CD14-positive monocyte (primary cell): ENCODE results near the gene PLS1. TPM values are rescaled to one million over a fixed set of nuclear protein-coding genes. Genes with fewer than 3 reads are reported as not detected.

ENCODE experiments used
- DNase-seq, 3 donors: peaks; one replicate each; pipeline ENCODE4 v3.0.0-alpha.2; 2011 to 2022
- H2AFZ ChIP-seq: 2 replicates; pipeline ENCODE4 v1.6.0; 2012; ENCODE audit warnings: mild to moderate bottlenecking, low read depth, low read length, inconsistent platforms; ENCODE audit not compliant: insufficient read depth, poor library complexity, severe bottlenecking
- H3K27ac ChIP-seq, 2 donors: 1 replicate in 1 of 2; 2 replicates in 1 of 2; pipeline ENCODE4 v1.5.1; 2012 to 2013; ENCODE audit warnings: low read length in 2 of 2, control low read depth in 1 of 2, inconsistent platforms in 1 of 2, low read depth in 1 of 2, mild to moderate bottlenecking in 1 of 2
- H3K27me3 ChIP-seq, 2 donors: one replicate each; pipeline versions ENCODE4 v1.6.0 to v1.6.1; 2011 to 2013; ENCODE audit warnings: low read length in 2 of 2; ENCODE audit not compliant: control insufficient read depth in 2 of 2, insufficient read depth in 2 of 2
- H3K36me3 ChIP-seq, 2 donors: replicated peaks in 1 of 2; 1 replicate in 1 of 2; 2 replicates in 1 of 2; pipeline versions ENCODE4 v1.5.1 to v1.6.1; 2012 to 2013; ENCODE audit warnings: low read length in 2 of 2, control low read depth in 1 of 2, inconsistent platforms in 1 of 2, mild to moderate bottlenecking in 1 of 2; ENCODE audit not compliant: insufficient read depth in 2 of 2, control insufficient read depth in 1 of 2
- H3K4me1 ChIP-seq, 2 donors: 1 replicate in 1 of 2; 2 replicates in 1 of 2; pipeline versions ENCODE4 v1.5.1 to v1.6.1; 2012 to 2013; ENCODE audit warnings: low read length in 2 of 2, control low read depth in 1 of 2, inconsistent platforms in 1 of 2, mild to moderate bottlenecking in 1 of 2, moderate library complexity in 1 of 2; ENCODE audit not compliant: insufficient read depth in 2 of 2, control insufficient read depth in 1 of 2
- H3K4me2 ChIP-seq: replicated peaks from 2 replicates; pipeline ENCODE3; 2012; ENCODE audit warnings: low read length, moderate library complexity, mild to moderate bottlenecking; ENCODE audit not compliant: poor library complexity, severe bottlenecking; ENCODE audit errors: extremely low read depth
- H3K4me3 ChIP-seq, 3 experiments: fragments of 200-600 bp in 1 of 3; sonication (generic) in 1 of 3; replicated peaks in 1 of 3; 1 replicate in 2 of 3; 2 replicates in 1 of 3; pipeline ENCODE4 v1.5.1; 2011 to 2013; ENCODE audit warnings: low read length in 3 of 3, mild to moderate bottlenecking in 3 of 3, control low read depth in 2 of 3, low read depth in 2 of 3, inconsistent platforms in 1 of 3, moderate library complexity in 1 of 3
- H3K79me2 ChIP-seq: 2 replicates; pipeline ENCODE4 v1.6.0; 2012; ENCODE audit warnings: mild to moderate bottlenecking, control low read depth, inconsistent platforms, low read length, moderate library complexity; ENCODE audit not compliant: insufficient read depth
- H3K9ac ChIP-seq: 2 replicates; pipeline ENCODE4 v1.6.0; 2017; ENCODE audit warnings: low read length, mild to moderate bottlenecking; ENCODE audit not compliant: insufficient read depth, poor library complexity, severe bottlenecking
- H3K9me3 ChIP-seq, 2 donors: replicated peaks in 1 of 2; 1 replicate in 1 of 2; 2 replicates in 1 of 2; pipeline versions ENCODE4 v1.5.1 to v1.6.1; 2012 to 2013; ENCODE audit warnings: low read length in 2 of 2, control low read depth in 1 of 2; ENCODE audit not compliant: control insufficient read depth in 1 of 2, insufficient read depth in 1 of 2
- H4K20me1 ChIP-seq: 2 replicates; pipeline ENCODE4 v1.6.0; 2012; ENCODE audit warnings: mild to moderate bottlenecking, low read length, control low read depth, moderate library complexity; ENCODE audit not compliant: insufficient read depth
- H3K27ac Mint-ChIP-seq, 7 donors: one replicate each; pipeline ENCODE4 v1.8.0; 2020; ENCODE audit warnings: mild to moderate bottlenecking in 7 of 7, mixed read lengths in 7 of 7, moderate library complexity in 6 of 7, inconsistent platforms in 2 of 7
- H3K27me3 Mint-ChIP-seq, 3 donors: one replicate each; pipeline ENCODE4 v1.8.0; 2021 to 2022; ENCODE audit warnings: low read depth in 3 of 3, mild to moderate bottlenecking in 3 of 3, mixed read lengths in 3 of 3, moderate library complexity in 3 of 3, inconsistent platforms in 1 of 3
- H3K36me3 Mint-ChIP-seq, 2 donors: one replicate each; pipeline ENCODE4 v1.8.0; 2020; ENCODE audit warnings: mixed read lengths in 2 of 2, inconsistent platforms in 1 of 2, mild to moderate bottlenecking in 1 of 2
- H3K4me1 Mint-ChIP-seq: one replicate; pipeline ENCODE4 v1.8.0; 2020; ENCODE audit warnings: mild to moderate bottlenecking, mixed read lengths
- H3K4me3 Mint-ChIP-seq, 2 donors: one replicate each; pipeline ENCODE4 v1.8.0; 2020; ENCODE audit warnings: mild to moderate bottlenecking in 2 of 2, mixed read lengths in 2 of 2, moderate library complexity in 1 of 2
- H3K9me3 Mint-ChIP-seq, 7 donors: one replicate each; pipeline ENCODE4 v1.8.0; 2020 to 2022; ENCODE audit warnings: mixed read lengths in 7 of 7, mild to moderate bottlenecking in 6 of 7, moderate library complexity in 6 of 7, inconsistent platforms in 2 of 7
- CTCF ChIP-seq: fragments of 200-600 bp; IDR thresholded peaks from one replicate; pipeline ENCODE4 v1.8.0; 2022; ENCODE audit warnings: antibody characterized with exemption, mild to moderate bottlenecking
- WGBS: methylation state at CpG from one replicate; pipeline ENCODE4 v1.1.5; 2013; ENCODE audit warnings: missing lambda C conversion rate; ENCODE audit not compliant: insufficient coverage; 5-methylcytosine and 5-hydroxymethylcytosine counted together
- intact Hi-C, 2 donors: fragments of 100-400 bp; cut with micrococcal nuclease; formaldehyde crosslinking; loops; one replicate each; pipeline versions ENCODE4 v1.15.0 to v1.15.1; 2023
- polyA plus RNA-seq, 3 donors: library from polyadenylated mRNA; depleted of rRNA in 1 of 3; unstranded in 2 of 3; stranded (reverse) in 1 of 3; fragments of 300-500 nt in 2 of 3; fragments of >200 nt in 1 of 3; fragmentation: Illumina TruSeq in 2 of 3; gene quantifications; 1 replicate in 2 of 3; 2 replicates in 1 of 3; pipeline ENCODE4 v1.2.3, GENCODE V29; 2012 to 2021

Gene PLS1
- polyA plus RNA-seq, 3 donors: 0.09 to 0.17 TPM; not detected in 1

GRCh38 chr3:142604940-142605339 lies 8.7 kb downstream of the PLS1 start:
- no peak overlapping the region for H3K27ac ChIP-seq
- intact Hi-C loops: no loop called here
- H3K36me3 ChIP-seq: no peaks in the 10 kb centered on the region
- H2AFZ ChIP-seq: no peak overlapping the region
- Mint-ChIP-seq H3K4me3 (no peak overlapping the region), H3K4me1 (no peaks in the 10 kb centered on the region), H3K27me3 (peaks cover 0 to under 1% (median 0%) of the 10 kb centered on the region in 3 donors), H3K36me3 (no peaks in the 10 kb centered on the region), H3K9me3 (peaks cover 0 to 3% (median 0%) of the 10 kb centered on the region in 7 donors), H3K27ac (peak overlapping the region in 1 of 7 donors; percentile 21)
- no peaks in the 10 kb centered on the region for H3K27me3 ChIP-seq
- no peaks in the 10 kb centered on the region for H3K9me3 ChIP-seq
- no peak for TF ChIP-seq CTCF
- H3K4me2 ChIP-seq: no peak overlapping the region
- no peaks in the 10 kb centered on the region for H3K4me1 ChIP-seq
- no peaks in the 10 kb centered on the region for H3K79me2 ChIP-seq
- no peak for DNase-seq
- H4K20me1 ChIP-seq: no peaks in the 10 kb centered on the region
- H3K9ac ChIP-seq: no peak overlapping the region
- no peak overlapping the region for H3K4me3 ChIP-seq

DNA sequence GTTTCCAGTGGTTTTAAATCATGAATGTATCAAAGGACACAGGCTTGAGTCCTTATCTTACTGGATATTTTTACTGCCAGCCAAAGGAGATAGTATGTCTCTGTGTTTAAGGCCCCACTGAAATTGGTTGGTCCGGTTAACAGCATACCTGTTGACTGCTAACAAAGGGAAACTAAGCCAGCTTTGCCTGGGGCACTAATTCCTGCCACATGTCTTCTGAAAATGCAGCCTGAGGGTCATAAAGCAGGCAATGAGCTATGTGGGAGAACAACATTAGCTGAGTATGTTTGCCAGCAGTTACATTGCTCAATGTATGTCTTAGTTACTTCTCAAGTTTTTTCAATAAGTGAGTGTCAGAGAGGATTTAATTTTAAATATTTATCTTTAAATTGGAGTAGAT lies 12.4 kb downstream of the PLS1 start:
- no peaks in the 10 kb centered on the region for H3K79me2 ChIP-seq
- WGBS: 100% methylated on average over 1 of the region's 1 CpG
- no peak overlapping the region for H3K27ac Mint-ChIP-seq

More for the DNA sequence above, 12.4 kb downstream of the PLS1 start:
- Mint-ChIP-seq H3K4me3 (no peak overlapping the region), H3K36me3 (no peaks in the 10 kb centered on the region), H3K27me3 (no peaks in the 10 kb centered on the region), H3K4me1 (no peaks in the 10 kb centered on the region), H3K9me3 (no peaks in the 10 kb centered on the region)
- Histone ChIP-seq H3K9ac (no peak overlapping the region), H3K4me2 (no peak overlapping the region), H3K9me3 (no peaks in the 10 kb centered on the region), H4K20me1 (no peaks in the 10 kb centered on the region), H3K4me1 (no peaks in the 10 kb centered on the region), H3K27me3 (no peaks in the 10 kb centered on the region), H2AFZ (no peak overlapping the region), H3K27ac (no peak overlapping the region), H3K4me3 (no peak overlapping the region), H3K36me3 (no peaks in the 10 kb centered on the region)
- intact Hi-C loops: no loop called here
- DNase-seq: no peak
- no peak for TF ChIP-seq CTCF
